CD14-positive monocyte (primary cell): ENCODE measurements around the gene BIRC5. TPM values are rescaled to one million over a fixed set of nuclear protein-coding genes. Genes with fewer than 3 reads are reported as not detected.
A peak's percentile ranks its signal among the peaks of the same experiment; 100 is the strongest.

Source experiments
- DNase-seq, 3 donors: peaks; one replicate each; pipeline ENCODE4 v3.0.0-alpha.2; 2011 to 2022
- H2AFZ ChIP-seq: 2 replicates; pipeline ENCODE4 v1.6.0; 2012; ENCODE audit warnings: mild to moderate bottlenecking, low read depth, low read length, inconsistent platforms; ENCODE audit not compliant: insufficient read depth, poor library complexity, severe bottlenecking
- H3K27ac ChIP-seq, 2 donors: 1 replicate in 1 of 2; 2 replicates in 1 of 2; pipeline ENCODE4 v1.5.1; 2012 to 2013; ENCODE audit warnings: low read length in 2 of 2, control low read depth in 1 of 2, inconsistent platforms in 1 of 2, low read depth in 1 of 2, mild to moderate bottlenecking in 1 of 2
- H3K27me3 ChIP-seq, 2 donors: one replicate each; pipeline versions ENCODE4 v1.6.0 to v1.6.1; 2011 to 2013; ENCODE audit warnings: low read length in 2 of 2; ENCODE audit not compliant: control insufficient read depth in 2 of 2, insufficient read depth in 2 of 2
- H3K36me3 ChIP-seq, 2 donors: replicated peaks in 1 of 2; 1 replicate in 1 of 2; 2 replicates in 1 of 2; pipeline versions ENCODE4 v1.5.1 to v1.6.1; 2012 to 2013; ENCODE audit warnings: low read length in 2 of 2, control low read depth in 1 of 2, inconsistent platforms in 1 of 2, mild to moderate bottlenecking in 1 of 2; ENCODE audit not compliant: insufficient read depth in 2 of 2, control insufficient read depth in 1 of 2
- H3K4me1 ChIP-seq, 2 donors: 1 replicate in 1 of 2; 2 replicates in 1 of 2; pipeline versions ENCODE4 v1.5.1 to v1.6.1; 2012 to 2013; ENCODE audit warnings: low read length in 2 of 2, control low read depth in 1 of 2, inconsistent platforms in 1 of 2, mild to moderate bottlenecking in 1 of 2, moderate library complexity in 1 of 2; ENCODE audit not compliant: insufficient read depth in 2 of 2, control insufficient read depth in 1 of 2
- H3K4me2 ChIP-seq: replicated peaks from 2 replicates; pipeline ENCODE3; 2012; ENCODE audit warnings: low read length, moderate library complexity, mild to moderate bottlenecking; ENCODE audit not compliant: poor library complexity, severe bottlenecking; ENCODE audit errors: extremely low read depth
- H3K4me3 ChIP-seq, 3 experiments: fragments of 200-600 bp in 1 of 3; sonication (generic) in 1 of 3; replicated peaks in 1 of 3; 1 replicate in 2 of 3; 2 replicates in 1 of 3; pipeline ENCODE4 v1.5.1; 2011 to 2013; ENCODE audit warnings: low read length in 3 of 3, mild to moderate bottlenecking in 3 of 3, control low read depth in 2 of 3, low read depth in 2 of 3, inconsistent platforms in 1 of 3, moderate library complexity in 1 of 3
- H3K79me2 ChIP-seq: 2 replicates; pipeline ENCODE4 v1.6.0; 2012; ENCODE audit warnings: mild to moderate bottlenecking, control low read depth, inconsistent platforms, low read length, moderate library complexity; ENCODE audit not compliant: insufficient read depth
- H3K9ac ChIP-seq: 2 replicates; pipeline ENCODE4 v1.6.0; 2017; ENCODE audit warnings: low read length, mild to moderate bottlenecking; ENCODE audit not compliant: insufficient read depth, poor library complexity, severe bottlenecking
- H3K9me3 ChIP-seq, 2 donors: replicated peaks in 1 of 2; 1 replicate in 1 of 2; 2 replicates in 1 of 2; pipeline versions ENCODE4 v1.5.1 to v1.6.1; 2012 to 2013; ENCODE audit warnings: low read length in 2 of 2, control low read depth in 1 of 2; ENCODE audit not compliant: control insufficient read depth in 1 of 2, insufficient read depth in 1 of 2
- H4K20me1 ChIP-seq: 2 replicates; pipeline ENCODE4 v1.6.0; 2012; ENCODE audit warnings: mild to moderate bottlenecking, low read length, control low read depth, moderate library complexity; ENCODE audit not compliant: insufficient read depth
- H3K27ac Mint-ChIP-seq, 7 donors: one replicate each; pipeline ENCODE4 v1.8.0; 2020; ENCODE audit warnings: mild to moderate bottlenecking in 7 of 7, mixed read lengths in 7 of 7, moderate library complexity in 6 of 7, inconsistent platforms in 2 of 7
- H3K27me3 Mint-ChIP-seq, 3 donors: one replicate each; pipeline ENCODE4 v1.8.0; 2021 to 2022; ENCODE audit warnings: low read depth in 3 of 3, mild to moderate bottlenecking in 3 of 3, mixed read lengths in 3 of 3, moderate library complexity in 3 of 3, inconsistent platforms in 1 of 3
- H3K36me3 Mint-ChIP-seq, 2 donors: one replicate each; pipeline ENCODE4 v1.8.0; 2020; ENCODE audit warnings: mixed read lengths in 2 of 2, inconsistent platforms in 1 of 2, mild to moderate bottlenecking in 1 of 2
- H3K4me1 Mint-ChIP-seq: one replicate; pipeline ENCODE4 v1.8.0; 2020; ENCODE audit warnings: mild to moderate bottlenecking, mixed read lengths
- H3K4me3 Mint-ChIP-seq, 2 donors: one replicate each; pipeline ENCODE4 v1.8.0; 2020; ENCODE audit warnings: mild to moderate bottlenecking in 2 of 2, mixed read lengths in 2 of 2, moderate library complexity in 1 of 2
- H3K9me3 Mint-ChIP-seq, 7 donors: one replicate each; pipeline ENCODE4 v1.8.0; 2020 to 2022; ENCODE audit warnings: mixed read lengths in 7 of 7, mild to moderate bottlenecking in 6 of 7, moderate library complexity in 6 of 7, inconsistent platforms in 2 of 7
- WGBS: methylation state at CpG from one replicate; pipeline ENCODE4 v1.1.5; 2013; ENCODE audit warnings: missing lambda C conversion rate; ENCODE audit not compliant: insufficient coverage; 5-methylcytosine and 5-hydroxymethylcytosine counted together
- intact Hi-C, 2 donors: fragments of 100-400 bp; cut with micrococcal nuclease; formaldehyde crosslinking; loops; one replicate each; pipeline versions ENCODE4 v1.15.0 to v1.15.1; 2023
- polyA plus RNA-seq, 3 donors: library from polyadenylated mRNA; depleted of rRNA in 1 of 3; unstranded in 2 of 3; stranded (reverse) in 1 of 3; fragments of 300-500 nt in 2 of 3; fragments of >200 nt in 1 of 3; fragmentation: Illumina TruSeq in 2 of 3; gene quantifications; 1 replicate in 2 of 3; 2 replicates in 1 of 3; pipeline ENCODE4 v1.2.3, GENCODE V29; 2012 to 2021
- TF ChIP-seq, protein P1 (sequence below): fragments of 200-600 bp; IDR thresholded peaks from one replicate; pipeline ENCODE4 v1.8.0; 2022; ENCODE audit warnings: antibody characterized with exemption, mild to moderate bottlenecking

Gene BIRC5
- polyA plus RNA-seq, 3 donors = 0.20 TPM; not detected in 2

DNA sequence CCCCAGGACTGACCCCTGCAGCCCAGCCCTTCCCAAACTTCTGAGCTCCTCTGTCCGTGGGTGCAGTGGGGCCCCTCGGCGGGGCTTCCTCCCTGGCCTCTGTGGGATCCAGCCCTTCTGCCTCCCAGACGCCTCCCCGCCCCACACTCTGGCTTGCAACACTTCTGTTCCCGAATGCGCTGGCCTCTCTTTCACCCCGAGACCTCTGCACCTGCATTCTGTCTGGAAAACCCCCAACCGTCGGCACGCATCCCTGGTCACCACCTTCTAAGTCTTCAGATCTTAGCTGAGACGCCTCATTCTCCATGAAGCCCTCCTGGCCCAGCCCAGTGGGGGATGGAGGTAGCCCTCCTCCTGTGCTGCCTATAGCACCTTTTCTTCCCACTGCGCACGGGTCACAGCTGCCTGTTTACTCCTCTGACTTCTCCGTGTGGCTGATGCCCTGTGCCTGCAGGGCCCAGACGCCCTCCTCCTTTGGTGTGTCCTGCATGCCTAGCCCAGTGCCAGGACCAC, 43.8 kb downstream of the BIRC5 start:
- H3K4me2 ChIP-seq = peak overlapping the region; percentile 80
- Mint-ChIP-seq H3K27ac (peak overlapping the region in 3 of 7 donors; percentile 47 to 80 (median 63)), H3K27me3 (peaks cover 0 to 2% (median 1%) of the 10 kb centered on the region in 3 donors), H3K36me3 (no peaks in the 10 kb centered on the region), H3K4me3 (peak overlapping the region; percentile 69 to 85), H3K4me1 (peaks cover 55% of the 10 kb centered on the region), H3K9me3 (peaks cover 0 to 4% (median 0%) of the 10 kb centered on the region in 7 donors)
- TF ChIP-seq, protein P1, sequence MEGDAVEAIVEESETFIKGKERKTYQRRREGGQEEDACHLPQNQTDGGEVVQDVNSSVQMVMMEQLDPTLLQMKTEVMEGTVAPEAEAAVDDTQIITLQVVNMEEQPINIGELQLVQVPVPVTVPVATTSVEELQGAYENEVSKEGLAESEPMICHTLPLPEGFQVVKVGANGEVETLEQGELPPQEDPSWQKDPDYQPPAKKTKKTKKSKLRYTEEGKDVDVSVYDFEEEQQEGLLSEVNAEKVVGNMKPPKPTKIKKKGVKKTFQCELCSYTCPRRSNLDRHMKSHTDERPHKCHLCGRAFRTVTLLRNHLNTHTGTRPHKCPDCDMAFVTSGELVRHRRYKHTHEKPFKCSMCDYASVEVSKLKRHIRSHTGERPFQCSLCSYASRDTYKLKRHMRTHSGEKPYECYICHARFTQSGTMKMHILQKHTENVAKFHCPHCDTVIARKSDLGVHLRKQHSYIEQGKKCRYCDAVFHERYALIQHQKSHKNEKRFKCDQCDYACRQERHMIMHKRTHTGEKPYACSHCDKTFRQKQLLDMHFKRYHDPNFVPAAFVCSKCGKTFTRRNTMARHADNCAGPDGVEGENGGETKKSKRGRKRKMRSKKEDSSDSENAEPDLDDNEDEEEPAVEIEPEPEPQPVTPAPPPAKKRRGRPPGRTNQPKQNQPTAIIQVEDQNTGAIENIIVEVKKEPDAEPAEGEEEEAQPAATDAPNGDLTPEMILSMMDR = no peak
- H3K27me3 ChIP-seq = no peaks in the 10 kb centered on the region
- intact Hi-C loops = no loop called here
- no peaks in the 10 kb centered on the region for H3K9me3 ChIP-seq
- peak; percentile 23 to 55 (median 48) for DNase-seq
- peak overlapping the region in 1 of 3 experiments; percentile 60 for H3K4me3 ChIP-seq
- peak overlapping the region; percentile 36 for H3K9ac ChIP-seq
- H4K20me1 ChIP-seq = no peaks in the 10 kb centered on the region
- H3K36me3 ChIP-seq = no peaks in the 10 kb centered on the region
- H3K27ac ChIP-seq = no peak overlapping the region
- H2AFZ ChIP-seq = peak overlapping the region; percentile 53
- H3K79me2 ChIP-seq = no peaks in the 10 kb centered on the region
- under 1% methylated on average over 15 of the region's 16 CpGs for WGBS
- peaks cover 61 to 69% of the 10 kb centered on the region in 2 donors for H3K4me1 ChIP-seq

DNA sequence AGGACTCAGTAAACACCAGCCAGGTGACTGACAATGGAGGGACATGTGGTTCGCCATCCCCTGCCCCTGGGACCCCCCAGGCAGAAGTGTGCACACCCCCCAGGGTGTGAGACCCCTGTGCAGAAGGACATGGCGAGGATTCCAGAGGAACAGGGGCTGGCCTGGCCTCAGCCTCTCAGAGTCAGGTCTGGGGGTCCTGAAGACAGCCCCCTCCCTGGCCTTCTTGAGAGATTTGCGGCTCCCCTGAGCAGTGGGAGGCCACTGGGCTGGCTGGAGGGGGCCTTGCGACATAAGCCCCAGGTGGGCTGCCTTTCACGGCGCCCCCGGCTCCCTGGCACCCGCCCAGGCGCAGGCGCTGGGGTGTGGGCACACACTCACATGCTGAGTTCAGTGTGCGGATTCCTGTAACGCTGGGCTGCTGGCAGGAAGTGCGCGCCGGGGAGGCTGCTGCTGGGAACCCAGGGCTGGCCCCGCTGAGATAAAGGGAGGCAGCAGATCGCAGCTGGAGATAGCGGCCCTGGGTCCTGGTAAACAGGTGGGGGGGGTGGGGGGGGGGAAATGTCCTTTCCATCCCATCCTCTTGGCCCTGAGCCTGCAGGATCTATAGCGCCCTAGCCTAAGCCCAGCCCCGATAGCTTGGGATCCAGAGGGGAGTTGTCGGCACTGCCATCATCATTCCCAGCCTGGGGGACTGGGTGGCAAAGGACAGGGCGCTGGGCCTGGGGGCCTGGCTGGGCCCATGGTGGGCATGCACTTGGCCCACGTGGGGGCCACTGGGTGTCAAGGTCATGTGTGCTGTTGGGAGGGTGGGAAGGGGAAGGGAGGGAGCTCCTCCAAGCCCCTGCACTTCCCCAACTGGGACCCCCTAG, 44.5 kb downstream of the BIRC5 start:
- intact Hi-C loops = no loop called here
- H3K4me3 Mint-ChIP-seq = peak overlapping the region; percentile 69 to 85
- no peaks in the 10 kb centered on the region for H3K79me2 ChIP-seq
- H2AFZ ChIP-seq = peak overlapping the region; percentile 53
- no peaks in the 10 kb centered on the region for H3K36me3 ChIP-seq
- DNase-seq = peak; percentile 29 to 46 (median 45)
- 5% methylated on average over 18 of the region's 23 CpGs for WGBS
- H3K9me3 Mint-ChIP-seq = peaks cover 0 to 4% (median 0%) of the 10 kb centered on the region in 7 donors
- H4K20me1 ChIP-seq = no peaks in the 10 kb centered on the region
- no peak overlapping the region for H3K27ac ChIP-seq
- H3K4me1 Mint-ChIP-seq = peaks cover 62% of the 10 kb centered on the region
- no peaks in the 10 kb centered on the region for H3K27me3 ChIP-seq
- H3K4me2 ChIP-seq = peak overlapping the region; percentile 80
- peak overlapping the region in 2 of 3 experiments; percentile 0 to 60 for H3K4me3 ChIP-seq
- H3K4me1 ChIP-seq = peaks cover 68 to 76% of the 10 kb centered on the region in 2 donors
- TF ChIP-seq, protein P1 = no peak
- H3K9ac ChIP-seq = peak overlapping the region; percentile 36
- no peaks in the 10 kb centered on the region for H3K36me3 Mint-ChIP-seq
- H3K27me3 Mint-ChIP-seq = no peaks in the 10 kb centered on the region
- H3K27ac Mint-ChIP-seq = peak overlapping the region in 2 of 7 donors; percentile 19 to 47
- no peaks in the 10 kb centered on the region for H3K9me3 ChIP-seq
